HCT116 (cell line): ENCODE data around the gene MCEE. TPM values are rescaled to one million over a fixed set of nuclear protein-coding genes. Genes with fewer than 3 reads are reported as not detected.
A peak's percentile ranks its signal among the peaks of the same experiment; 100 is the strongest.
"Not testable (repeated sequence)": the region's sequence is repeated elsewhere in the genome, so short reads cannot be mapped to it uniquely, and the experiment has no call there.

Experiments used
- ATAC-seq: fragments of 200-7000 bp; cut with Tn5 transposase; 2 replicates; pipeline ENCODE4 v1.9.1; 2020; ENCODE audit warnings: mild to moderate bottlenecking, moderate library complexity
- BruUV-seq: library from RNA; stranded (reverse); fragments of 400-500 nt; replicated peaks from 2 replicates; lab custom pipeline; 2021; lab: Mats Ljungman, UMichigan
- CTCF ChIA-PET: fragments of 300-600 bp; sonication (Branson Sonifier 250); formaldehyde crosslinking; loops from one replicate; lab custom pipeline; 2021; ENCODE audit warnings: antibody characterized with exemption; lab: Charles Lee
- POLR2A ChIA-PET: fragments of 300-600, 350-600 bp; sonication (Branson Sonifier 250); formaldehyde crosslinking; loops from one replicate; lab custom pipeline; 2021; ENCODE audit warnings: antibody characterized with exemption; lab: Charles Lee
- RAD21 ChIA-PET, 2 experiments: fragments of 300-600 bp; sonication (Branson Sonifier 250); formaldehyde crosslinking; loops; one replicate each; lab custom pipeline; 2023; ENCODE audit warnings: low total read pairs in 2 of 2; ENCODE audit not compliant: uncharacterized antibody in 2 of 2, unreplicated experiment in 2 of 2, low non-redundant PET in 1 of 2; lab: Charles Lee
- DNase-seq: peaks from one replicate; pipeline ENCODE4 v3.0.0-alpha.2; 2010; ENCODE audit warnings: low read depth, low spot score
- H2AFZ ChIP-seq: fragments of 200-600 bp; shearing (Covaris generic), sonication (generic); 2 replicates; pipeline ENCODE4 v1.6.1; 2017; ENCODE audit warnings: low read depth, mixed run types, mixed read lengths, antibody characterized with exemption, low read length; ENCODE audit not compliant: poor library complexity, severe bottlenecking
- H3K27ac ChIP-seq: 2 replicates; pipeline ENCODE4 v1.5.1; 2012; ENCODE audit warnings: low read depth, low read length
- H3K27me3 ChIP-seq: fragments of 200-600 bp; sonication (generic); 2 replicates; pipeline ENCODE4 v1.6.1; 2016; ENCODE audit warnings: mixed run types, low read length, mixed read lengths; ENCODE audit not compliant: insufficient read depth
- H3K36me3 ChIP-seq, 2 experiments: fragments of 200-500 bp in 1 of 2; fragments of 200-600 bp in 1 of 2; sonication (Bioruptor generic) in 1 of 2; sonication (generic) in 1 of 2; 2 replicates each; pipeline versions ENCODE4 v1.5.1 to v1.6.1; 2014 to 2016; ENCODE audit warnings: low read length in 2 of 2, inconsistent platforms in 1 of 2, mixed read lengths in 1 of 2, mixed run types in 1 of 2; ENCODE audit not compliant: insufficient read depth in 2 of 2, control insufficient read depth in 1 of 2
- H3K4me1 ChIP-seq, 2 experiments: fragments of 200-600 bp in 1 of 2; sonication (generic) in 1 of 2; 2 replicates each; pipeline versions ENCODE4 v1.5.1 to v1.6.1; 2012 to 2017; ENCODE audit warnings: low read length in 2 of 2, inconsistent platforms in 1 of 2, mild to moderate bottlenecking in 1 of 2, mixed read lengths in 1 of 2, mixed run types in 1 of 2, moderate library complexity in 1 of 2; ENCODE audit not compliant: insufficient read depth in 2 of 2, control insufficient read depth in 1 of 2
- H3K4me2 ChIP-seq: fragments of 200-600 bp; sonication (generic); 2 replicates; pipeline ENCODE4 v1.6.1; 2017; ENCODE audit warnings: mixed run types, low read length, mixed read lengths
- H3K4me3 ChIP-seq, 2 experiments: fragments of 200-600 bp in 1 of 2; sonication (generic) in 1 of 2; replicated peaks in 1 of 2; 2 replicates each; pipeline ENCODE4 v1.5.1; 2011 to 2016; ENCODE audit warnings: low read length in 2 of 2, control low read depth in 1 of 2, low read depth in 1 of 2, mild to moderate bottlenecking in 1 of 2, mixed read lengths in 1 of 2, mixed run types in 1 of 2
- H3K79me2 ChIP-seq: fragments of 200-600 bp; sonication (generic); 2 replicates; pipeline ENCODE4 v1.6.1; 2017; ENCODE audit warnings: mild to moderate bottlenecking, mixed run types, low read length, moderate library complexity, mixed read lengths; ENCODE audit not compliant: insufficient read depth
- H3K9ac ChIP-seq: fragments of 200-600 bp; sonication (generic); 2 replicates; pipeline ENCODE4 v1.6.1; 2016; ENCODE audit warnings: low read length, mixed read lengths
- H3K9me2 ChIP-seq: fragments of 200-600 bp; sonication (generic), shearing (Covaris generic); 2 replicates; pipeline ENCODE4 v1.6.1; 2017; ENCODE audit warnings: mixed run types, mild to moderate bottlenecking, moderate library complexity; ENCODE audit not compliant: insufficient read depth
- H3K9me3 ChIP-seq, 2 experiments: fragments of 200-500 bp in 1 of 2; fragments of 200-600 bp in 1 of 2; sonication (Bioruptor generic) in 1 of 2; sonication (generic) in 1 of 2; 2 replicates each; pipeline ENCODE4 v1.6.1; 2014 to 2017; ENCODE audit warnings: low read length in 2 of 2, mixed read lengths in 2 of 2, inconsistent platforms in 1 of 2, low read depth in 1 of 2, mild to moderate bottlenecking in 1 of 2, mixed run types in 1 of 2, moderate library complexity in 1 of 2; ENCODE audit not compliant: control insufficient read depth in 1 of 2, insufficient read depth in 1 of 2
- H4K20me1 ChIP-seq: fragments of 200-600 bp; sonication (generic), shearing (Covaris generic); 2 replicates; pipeline ENCODE4 v1.6.1; 2017; ENCODE audit warnings: mixed run types, mild to moderate bottlenecking, moderate library complexity; ENCODE audit not compliant: insufficient read depth
- REST ChIP-seq: IDR thresholded peaks from 2 replicates; pipeline ENCODE4 v1.6.1; 2012; ENCODE audit warnings: low read depth
- TCF7L2 ChIP-seq: IDR thresholded peaks from 2 replicates; pipeline ENCODE4 v1.7.0; 2011; ENCODE audit warnings: borderline replicate concordance, inconsistent platforms; ENCODE audit not compliant: insufficient read depth, insufficient read length; ENCODE audit errors: extremely low read depth
- intact Hi-C: fragments of 100-400 bp; cut with micrococcal nuclease; formaldehyde crosslinking; loops from 2 replicates; pipeline ENCODE4 v1.10.0; 2022
- total RNA-seq: library from RNA; stranded (reverse); gene quantifications from one replicate; pipeline ENCODE4 v1.2.1, GENCODE V29; 2021; ENCODE audit not compliant: unreplicated experiment

Gene MCEE
- total RNA-seq, 1 experiment from 2014 or later, result 9.0 TPM

GRCh38 chr2:71130152-71130904, at the start of gene MCEE, which contains the start of gene MPHOSPH10 (continued):
- TF ChIP-seq REST, result peak; percentile 40; the same call in 1 of the 2 replicates
- peak; percentile 43 for TF ChIP-seq TCF7L2

- H2AFZ ChIP-seq, intact Hi-C loops, H4K20me1 ChIP-seq, H3K36me3 ChIP-seq, RAD21 ChIA-PET, H3K9me2 ChIP-seq, H3K27ac ChIP-seq, H3K4me1 ChIP-seq, BruUV-seq, POLR2A ChIA-PET, H3K4me3 ChIP-seq, H3K9me3 ChIP-seq, DNase-seq, CTCF ChIA-PET, H3K79me2 ChIP-seq, H3K27me3 ChIP-seq, H3K9ac ChIP-seq, H3K4me2 ChIP-seq, ATAC-seq: not testable (repeated sequence)
Observed at GRCh38 chr2:71178836-71179235, 48.8 kb upstream of the MCEE start.
